ENCODE results near the gene PFKFB2. TPM values are rescaled to one million over a fixed set of nuclear protein-coding genes. Genes with fewer than 3 reads are reported as not detected.
A peak's percentile ranks its signal among the peaks of the same experiment; 100 is the strongest.

PFKFB2 gene
- total and polyA plus RNA-seq, 4 experiments from 2014 or later = 0.40 to 1.9 (median 1.1) TPM

DNA sequence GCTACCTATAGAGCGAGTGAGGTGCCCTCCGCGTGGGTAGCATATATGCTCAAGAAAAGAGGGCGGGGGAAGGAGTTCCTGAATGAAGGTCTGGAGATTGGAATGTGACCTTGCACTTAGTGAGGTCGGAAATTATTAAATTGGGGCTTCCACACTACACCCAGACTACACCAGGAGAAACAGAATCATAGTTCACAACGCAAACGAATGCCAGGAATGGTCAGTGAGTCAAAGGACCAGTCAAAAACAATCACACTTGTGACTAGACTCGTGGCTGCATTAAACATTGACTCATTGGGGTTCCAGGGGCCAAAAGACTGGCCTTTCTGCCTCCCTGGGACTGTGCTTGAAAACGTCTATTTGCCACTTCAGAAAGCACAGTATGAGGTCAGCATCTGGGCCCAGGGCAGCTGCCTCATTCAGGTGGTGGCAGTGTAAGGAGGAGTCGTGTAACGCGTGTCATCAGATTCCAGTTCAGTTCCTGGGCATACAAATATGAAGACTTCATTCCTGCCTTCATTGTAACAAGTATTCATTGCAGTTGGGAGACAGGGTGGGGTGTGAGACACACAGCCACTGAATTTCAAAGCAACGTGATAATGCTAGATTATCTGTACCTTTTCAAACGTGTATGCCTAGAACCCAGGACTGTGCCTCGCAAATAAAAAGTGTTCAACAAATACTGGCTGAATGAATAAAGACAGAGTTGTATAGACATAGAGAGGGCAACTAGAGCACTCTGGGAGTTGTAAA is 1.7 kb upstream of the PFKFB2 start, which contains the start of gene YOD1:
Gene YOD1 (minus strand): TSS at position 18 of the 753 bp plus-strand sequence. CDS start 178 bp downstream, outside the sequence.
- Mint-ChIP-seq H3K4me3 (peak within 1 kb of the TSS; percentile 94 to 100 (median 98)), H3K27ac (peak within 1 kb of the TSS; percentile 85 to 99 (median 96)), H3K9me3 (peaks cover 0 to 3% (median 0%) of the 10 kb centered on the region in 8 donors), H3K4me1 (peaks cover 27 to 74% (median 53%) of the 10 kb centered on the region in 4 donors), H3K27me3 (peaks cover 0 to 2% of the 10 kb centered on the region in 2 donors), H3K36me3 (peaks cover 9 to 40% of the 10 kb centered on the region in 2 donors)
- Histone ChIP-seq H3K27me3 (ENCODE audit: insufficient read depth, low read length) (no peaks in the 10 kb centered on the region), H3K4me3 (ENCODE audit: low read length in 2 of 2) (peak within 1 kb of the TSS; percentile 63 to 85), H3K4me1 (ENCODE audit: insufficient read depth, low read length) (peaks cover 51% of the 10 kb centered on the region), H3K27ac (ENCODE audit: low read depth, low read length) (peak within 1 kb of the TSS; percentile 79), H3K36me3 (ENCODE audit: insufficient read depth, low read length) (peaks cover 14% of the 10 kb centered on the region), H3K9me3 (ENCODE audit: control insufficient read depth in 1 of 2, low read length in 2 of 2) (no peaks in the 10 kb centered on the region)
- POLR2A ChIA-PET (ENCODE audit: partially characterized antibody) = interaction anchor here (1.8 kb wide), 1 partner anchor 270 kb away, joined by 8 read pairs; the partner anchor contains the start of gene CD55
- DNase-seq = no peak
- CTCF ChIA-PET (ENCODE audit: partially characterized antibody) = interaction anchor here (1.3 kb wide), 1 partner anchor 12 kb away, joined by 5 read pairs; no protein-coding TSS in a partner anchor
- intact Hi-C loops (cut with micrococcal nuclease) = no loop called here

DNA sequence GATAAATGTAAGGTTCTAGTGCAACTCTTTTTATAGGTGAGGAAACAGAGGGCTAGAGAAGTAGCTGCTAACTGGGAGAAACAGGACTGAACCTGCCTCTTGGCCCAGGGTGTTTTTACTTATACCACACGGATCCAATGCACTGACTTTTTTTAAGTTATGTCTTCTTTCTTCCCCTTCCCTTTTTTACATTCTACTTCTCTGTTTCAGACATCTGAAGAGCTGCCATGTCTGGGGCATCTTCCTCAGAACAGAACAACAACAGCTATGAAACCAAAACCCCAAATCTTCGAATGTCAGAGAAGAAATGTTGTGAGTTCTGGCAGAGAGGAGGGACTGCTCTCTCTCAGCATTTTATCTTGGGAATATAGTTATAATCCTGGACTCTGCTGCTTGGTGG is 1.4 kb downstream of the PFKFB2 start:
- Histone ChIP-seq H3K27ac (ENCODE audit: low read depth, low read length) (no peak overlapping the region), H3K4me3 (ENCODE audit: low read length in 2 of 2) (no peak overlapping the region), H3K27me3 (ENCODE audit: insufficient read depth, low read length) (no peaks in the 10 kb centered on the region), H3K9me3 (ENCODE audit: control insufficient read depth in 1 of 2, low read length in 2 of 2) (no peaks in the 10 kb centered on the region), H3K4me1 (ENCODE audit: insufficient read depth, low read length) (peaks cover 24% of the 10 kb centered on the region), H3K36me3 (ENCODE audit: insufficient read depth, low read length) (no peaks in the 10 kb centered on the region)
- no peak for DNase-seq
- intact Hi-C loops (cut with micrococcal nuclease) = no loop called here
- peaks cover 0 to 2% of the 10 kb centered on the region in 2 donors for H3K27me3 Mint-ChIP-seq
- peaks cover 0 to 3% (median 0%) of the 10 kb centered on the region in 8 donors for H3K9me3 Mint-ChIP-seq
- peaks cover 0 to 15% of the 10 kb centered on the region in 2 donors for H3K36me3 Mint-ChIP-seq
- CTCF ChIA-PET (ENCODE audit: partially characterized antibody) = interaction anchor here (0.9 to 1.4 kb wide), 2 partner anchors 20 to 22 kb away, joined by 3 to 4 read pairs; no protein-coding TSS in a partner anchor
- H3K27ac Mint-ChIP-seq = peak overlapping the region in 6 of 7 donors; percentile 22 to 84 (median 53)
- POLR2A ChIA-PET (ENCODE audit: partially characterized antibody) = no interaction called here
- peaks cover 19 to 47% (median 33%) of the 10 kb centered on the region in 4 donors for H3K4me1 Mint-ChIP-seq
- peak overlapping the region in 5 of 8 donors; percentile 13 to 100 (median 94) for H3K4me3 Mint-ChIP-seq

DNA sequence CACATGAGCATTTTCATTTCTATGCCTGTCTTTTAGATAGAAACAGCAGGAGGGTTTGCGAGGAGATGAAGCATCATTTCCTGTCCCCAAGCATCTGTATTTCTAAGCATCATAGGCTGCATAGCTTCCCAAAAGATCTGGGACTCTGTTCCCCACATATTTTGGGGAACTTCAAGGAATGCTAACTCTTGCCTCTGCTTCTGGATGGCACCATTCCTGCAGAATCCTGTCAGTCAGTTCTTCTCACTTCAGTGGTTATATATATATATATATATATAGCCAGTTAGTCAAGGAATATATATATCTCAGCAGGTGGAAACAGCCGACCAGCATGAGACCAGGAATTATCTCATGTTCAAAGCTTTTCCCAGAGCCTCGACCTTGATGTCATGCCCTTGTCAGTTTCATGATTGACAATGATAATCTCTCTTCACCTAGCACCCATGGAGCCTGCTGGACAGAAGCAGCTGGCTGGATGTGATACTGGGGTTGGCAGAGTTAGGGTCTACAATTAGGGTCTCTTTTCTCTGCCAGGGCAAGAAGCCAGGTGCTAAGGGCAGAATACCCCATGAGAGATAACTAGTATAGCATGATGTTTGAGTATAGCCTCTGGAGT is 2.4 kb downstream of the PFKFB2 start:
- H3K36me3 ChIP-seq (ENCODE audit: insufficient read depth, low read length) = no peaks in the 10 kb centered on the region
- H3K4me1 ChIP-seq (ENCODE audit: insufficient read depth, low read length) = peaks cover 21% of the 10 kb centered on the region
- CTCF ChIA-PET (ENCODE audit: partially characterized antibody) = interaction anchor here (1.4 to 1.7 kb wide), 2 partner anchors 20 to 21 kb away, joined by 3 to 7 read pairs; no protein-coding TSS in a partner anchor
- no peak overlapping the region for H3K27ac ChIP-seq (ENCODE audit: low read depth, low read length)
- no peak for DNase-seq
- no peaks in the 10 kb centered on the region for H3K9me3 ChIP-seq (ENCODE audit: control insufficient read depth in 1 of 2, low read length in 2 of 2)
- no peak overlapping the region for H3K4me3 ChIP-seq (ENCODE audit: low read length in 2 of 2)
- no peaks in the 10 kb centered on the region for H3K27me3 ChIP-seq (ENCODE audit: insufficient read depth, low read length)
- intact Hi-C loops (cut with micrococcal nuclease) = no loop called here
- peaks cover 0 to 3% (median 0%) of the 10 kb centered on the region in 8 donors for H3K9me3 Mint-ChIP-seq
- POLR2A ChIA-PET (ENCODE audit: partially characterized antibody) = no interaction called here
- peak overlapping the region in 1 of 7 donors; percentile 43 for H3K27ac Mint-ChIP-seq
- H3K4me1 Mint-ChIP-seq = peaks cover 16 to 40% (median 28%) of the 10 kb centered on the region in 4 donors
- H3K27me3 Mint-ChIP-seq = peaks cover 0 to 2% of the 10 kb centered on the region in 2 donors
- peak overlapping the region in 1 of 8 donors; percentile 43 for H3K4me3 Mint-ChIP-seq
- H3K36me3 Mint-ChIP-seq = peaks cover 0 to 8% of the 10 kb centered on the region in 2 donors

DNA sequence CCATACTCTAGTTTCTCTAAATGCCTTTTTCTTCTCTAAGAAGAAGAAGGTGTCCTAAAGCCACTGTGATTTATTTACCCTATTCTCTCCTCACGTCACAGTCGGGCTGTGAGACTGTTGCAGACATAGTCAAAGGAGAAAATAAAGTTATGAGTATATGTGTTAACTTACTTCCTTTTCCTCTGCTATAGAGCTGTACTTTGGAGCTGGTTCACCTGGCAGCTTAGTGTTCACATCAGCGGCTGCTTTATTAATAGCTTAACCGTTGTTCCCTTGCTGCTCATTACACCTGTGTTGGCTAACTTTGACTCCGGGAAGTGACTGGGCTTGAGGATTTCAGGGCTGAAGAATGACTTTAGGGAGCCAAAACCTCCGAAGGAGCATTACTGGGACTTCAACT is 3.6 kb downstream of the PFKFB2 start:
- Mint-ChIP-seq H3K27me3 (peaks cover 0 to 2% of the 10 kb centered on the region in 2 donors), H3K4me3 (no peak overlapping the region), H3K9me3 (peaks cover 0 to 3% (median 0%) of the 10 kb centered on the region in 8 donors), H3K4me1 (peaks cover 9 to 32% (median 20%) of the 10 kb centered on the region in 4 donors), H3K36me3 (peaks cover 3 to 8% of the 10 kb centered on the region in 2 donors), H3K27ac (no peak overlapping the region)
- CTCF ChIA-PET (ENCODE audit: partially characterized antibody) = interaction anchor here (1.7 kb wide), 1 partner anchor 19 kb away, joined by 7 read pairs; no protein-coding TSS in a partner anchor
- POLR2A ChIA-PET (ENCODE audit: partially characterized antibody) = no interaction called here
- intact Hi-C loops (cut with micrococcal nuclease) = no loop called here
- Histone ChIP-seq H3K4me1 (ENCODE audit: insufficient read depth, low read length) (peaks cover 14% of the 10 kb centered on the region), H3K4me3 (ENCODE audit: low read length in 2 of 2) (no peak overlapping the region), H3K27me3 (ENCODE audit: insufficient read depth, low read length) (no peaks in the 10 kb centered on the region), H3K36me3 (ENCODE audit: insufficient read depth, low read length) (no peaks in the 10 kb centered on the region), H3K9me3 (ENCODE audit: control insufficient read depth in 1 of 2, low read length in 2 of 2) (no peaks in the 10 kb centered on the region), H3K27ac (ENCODE audit: low read depth, low read length) (no peak overlapping the region)
- no peak for DNase-seq

DNA sequence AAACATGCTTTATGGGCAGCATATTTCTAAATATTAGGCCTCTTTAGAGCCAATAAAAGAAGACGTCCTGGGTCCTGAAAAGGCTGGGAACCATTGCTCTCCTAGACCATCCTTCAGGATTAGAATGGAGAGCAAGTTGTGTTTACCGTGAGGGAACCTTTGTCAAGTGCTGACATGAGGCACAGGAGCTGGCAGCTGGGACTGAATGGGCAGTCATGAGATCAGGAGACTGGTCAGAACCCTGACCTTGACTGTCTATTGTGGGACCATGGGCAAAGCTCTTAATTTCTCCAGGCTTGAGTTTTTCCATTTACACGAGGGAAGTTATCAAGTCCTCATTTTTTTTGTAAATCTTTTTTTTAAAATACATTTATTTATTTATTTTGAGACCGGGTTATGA is 5.2 kb downstream of the PFKFB2 start:
- CTCF ChIA-PET (ENCODE audit: partially characterized antibody) = interaction anchor here (1.1 to 2.6 kb wide), 3 partner anchors 8 to 443 kb away, joined by 3 to 9 read pairs (median 4); no protein-coding TSS in a partner anchor
- POLR2A ChIA-PET (ENCODE audit: partially characterized antibody) = no interaction called here
- peaks cover 5% of the 10 kb centered on the region for H3K4me1 ChIP-seq (ENCODE audit: insufficient read depth, low read length)

DNA sequence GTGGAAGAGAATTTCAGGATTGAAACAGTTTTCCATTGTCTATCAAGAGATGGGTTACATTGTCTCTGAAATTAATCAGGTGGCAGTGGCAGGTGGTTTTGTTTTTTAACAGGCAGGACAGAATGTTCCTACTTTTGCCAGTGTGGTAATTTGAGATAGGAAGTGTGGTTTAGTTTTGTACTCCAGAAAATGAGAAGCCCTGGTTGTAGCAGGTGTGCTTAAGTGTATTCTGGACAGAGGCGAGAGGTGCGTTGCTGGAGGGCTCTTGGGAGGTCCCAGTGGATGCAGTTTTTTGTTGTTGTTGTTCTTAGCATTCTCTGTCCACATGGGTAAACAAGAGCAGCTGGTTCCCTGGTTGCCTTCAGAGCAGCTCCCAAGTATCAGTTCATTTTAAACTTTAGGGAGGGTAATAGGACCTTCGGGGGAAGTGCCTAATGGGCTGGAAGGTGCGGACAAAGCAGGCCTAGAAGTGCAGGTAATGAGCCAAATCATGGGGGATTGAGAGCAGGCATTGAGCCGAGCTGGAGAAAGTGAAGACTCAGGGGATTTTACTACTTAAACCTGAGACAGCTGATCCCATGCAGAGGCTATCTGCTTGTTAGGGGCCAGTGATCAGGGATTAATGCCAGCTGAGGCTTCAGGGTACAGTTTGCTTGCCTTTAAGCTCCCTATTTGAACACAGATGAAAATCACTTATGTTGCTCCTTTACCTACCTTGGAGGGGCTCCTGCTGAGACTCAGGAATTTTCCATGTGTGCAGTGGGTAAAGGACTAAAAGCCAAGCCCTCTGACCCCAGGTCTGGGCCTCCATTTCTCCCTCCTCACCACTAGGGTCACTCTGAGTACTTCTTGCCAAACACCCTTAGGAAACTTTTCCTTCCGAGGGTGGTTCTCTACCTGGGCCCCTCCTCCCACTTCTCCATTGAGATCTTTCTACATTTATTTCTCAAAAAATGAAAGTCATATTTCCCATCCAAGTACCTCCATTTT is 6.1 kb downstream of the PFKFB2 start:
- H3K4me1 ChIP-seq (ENCODE audit: insufficient read depth, low read length) = no peaks in the 10 kb centered on the region
- no peak overlapping the region for H3K27ac ChIP-seq (ENCODE audit: low read depth, low read length)
- H3K27me3 ChIP-seq (ENCODE audit: insufficient read depth, low read length) = no peaks in the 10 kb centered on the region
- intact Hi-C loops (cut with micrococcal nuclease) = no loop called here
- H3K4me3 ChIP-seq (ENCODE audit: low read length in 2 of 2) = no peak overlapping the region
- CTCF ChIA-PET (ENCODE audit: partially characterized antibody) = interaction anchor here (1.1 to 2.6 kb wide), 4 partner anchors 9 to 442 kb away, joined by 3 to 9 read pairs (median 6); no protein-coding TSS in a partner anchor
- Mint-ChIP-seq H3K36me3 (peaks cover 2 to 18% of the 10 kb centered on the region in 2 donors), H3K27ac (peak overlapping the region in 1 of 7 donors; percentile 43), H3K4me1 (peaks cover 0 to 9% (median 3%) of the 10 kb centered on the region in 4 donors), H3K27me3 (no peaks in the 10 kb centered on the region), H3K4me3 (no peak overlapping the region), H3K9me3 (no peaks in the 10 kb centered on the region)
- POLR2A ChIA-PET (ENCODE audit: partially characterized antibody) = no interaction called here
- no peaks in the 10 kb centered on the region for H3K36me3 ChIP-seq (ENCODE audit: insufficient read depth, low read length)
- no peak for DNase-seq
- no peaks in the 10 kb centered on the region for H3K9me3 ChIP-seq (ENCODE audit: control insufficient read depth in 1 of 2, low read length in 2 of 2)

More for the DNA sequence above, 5.2 kb downstream of the PFKFB2 start:
- Mint-ChIP-seq H3K4me3 (no peak overlapping the region), H3K27ac (no peak overlapping the region), H3K9me3 (no peaks in the 10 kb centered on the region), H3K36me3 (peaks cover 2 to 11% of the 10 kb centered on the region in 2 donors), H3K27me3 (no peaks in the 10 kb centered on the region), H3K4me1 (peaks cover 3 to 16% (median 8%) of the 10 kb centered on the region in 4 donors)
- Histone ChIP-seq H3K36me3 (ENCODE audit: insufficient read depth, low read length) (no peaks in the 10 kb centered on the region), H3K27me3 (ENCODE audit: insufficient read depth, low read length) (no peaks in the 10 kb centered on the region), H3K4me3 (ENCODE audit: low read length in 2 of 2) (no peak overlapping the region), H3K9me3 (ENCODE audit: control insufficient read depth in 1 of 2, low read length in 2 of 2) (no peaks in the 10 kb centered on the region), H3K27ac (ENCODE audit: low read depth, low read length) (no peak overlapping the region)
- no peak for DNase-seq
- intact Hi-C loops (cut with micrococcal nuclease) = no loop called here
